ENCODE results near the gene PTPRK.

DNA sequence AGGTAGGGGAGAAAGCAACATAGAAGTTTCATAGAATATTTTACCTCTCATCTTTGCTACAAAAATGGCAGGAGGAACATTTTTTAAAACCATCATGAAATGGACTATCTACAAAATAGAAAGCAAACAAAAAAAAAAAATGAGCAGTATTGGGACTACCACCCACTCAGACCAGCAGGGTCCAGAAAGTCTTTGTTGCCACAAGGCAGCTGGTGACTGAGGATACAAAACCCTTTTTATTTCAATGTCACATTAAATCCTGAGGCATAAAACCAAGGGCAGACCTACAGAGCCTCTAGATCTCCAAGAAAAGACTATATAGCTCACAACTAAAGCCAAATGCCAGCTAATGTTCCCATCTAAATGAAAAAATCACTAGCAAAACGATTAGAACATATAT lies 282.2 kb downstream of the PTPRK start:
- TF ChIP-seq EZH2 (IDR thresholded peaks at IDR 0.05; ENCODE audit: borderline replicate concordance, insufficient read depth, low read depth, low read length, poor library complexity, severe bottlenecking): no peak
- TF ChIP-seq, protein P1, sequence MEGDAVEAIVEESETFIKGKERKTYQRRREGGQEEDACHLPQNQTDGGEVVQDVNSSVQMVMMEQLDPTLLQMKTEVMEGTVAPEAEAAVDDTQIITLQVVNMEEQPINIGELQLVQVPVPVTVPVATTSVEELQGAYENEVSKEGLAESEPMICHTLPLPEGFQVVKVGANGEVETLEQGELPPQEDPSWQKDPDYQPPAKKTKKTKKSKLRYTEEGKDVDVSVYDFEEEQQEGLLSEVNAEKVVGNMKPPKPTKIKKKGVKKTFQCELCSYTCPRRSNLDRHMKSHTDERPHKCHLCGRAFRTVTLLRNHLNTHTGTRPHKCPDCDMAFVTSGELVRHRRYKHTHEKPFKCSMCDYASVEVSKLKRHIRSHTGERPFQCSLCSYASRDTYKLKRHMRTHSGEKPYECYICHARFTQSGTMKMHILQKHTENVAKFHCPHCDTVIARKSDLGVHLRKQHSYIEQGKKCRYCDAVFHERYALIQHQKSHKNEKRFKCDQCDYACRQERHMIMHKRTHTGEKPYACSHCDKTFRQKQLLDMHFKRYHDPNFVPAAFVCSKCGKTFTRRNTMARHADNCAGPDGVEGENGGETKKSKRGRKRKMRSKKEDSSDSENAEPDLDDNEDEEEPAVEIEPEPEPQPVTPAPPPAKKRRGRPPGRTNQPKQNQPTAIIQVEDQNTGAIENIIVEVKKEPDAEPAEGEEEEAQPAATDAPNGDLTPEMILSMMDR (IDR thresholded peaks at IDR 0.05): no peak
